GM19463 (cell line): ENCODE data around the gene MYRIP.
"Not testable (repeated sequence)": the region's sequence is repeated elsewhere in the genome, so short reads cannot be mapped to it uniquely, and the experiment has no call there.

Experiments
- ATAC-seq: cut with Tn5 transposase; IDR thresholded peaks from one replicate; pipeline ENCODE4 v1.9.1; 2021; ENCODE audit warnings: mild to moderate bottlenecking, moderate library complexity; ENCODE audit not compliant: unreplicated experiment

The MYRIP gene

GRCh38 chr3:39805650-39806049 is 3.8 kb upstream of the MYRIP start:
- ATAC-seq, result no peak

DNA sequence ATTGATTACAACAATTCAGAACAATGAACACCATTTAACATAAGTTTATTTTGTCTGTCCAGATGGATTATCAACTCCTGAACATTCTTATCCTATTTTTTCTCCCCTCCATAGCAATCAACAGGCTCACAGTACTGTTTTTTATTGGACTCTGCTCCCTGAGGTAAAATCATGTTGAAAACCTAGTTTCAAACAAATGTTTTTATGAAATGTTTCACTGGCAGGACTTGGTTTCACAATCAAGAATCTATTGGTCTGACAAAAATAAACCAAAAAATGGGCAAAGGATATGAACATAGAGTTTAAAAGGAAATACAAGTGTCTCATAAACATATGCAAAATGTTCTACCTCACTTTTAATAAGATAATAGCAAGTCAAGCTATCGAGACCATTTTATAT is 2.6 kb upstream of the MYRIP start:
- no peak for ATAC-seq

DNA sequence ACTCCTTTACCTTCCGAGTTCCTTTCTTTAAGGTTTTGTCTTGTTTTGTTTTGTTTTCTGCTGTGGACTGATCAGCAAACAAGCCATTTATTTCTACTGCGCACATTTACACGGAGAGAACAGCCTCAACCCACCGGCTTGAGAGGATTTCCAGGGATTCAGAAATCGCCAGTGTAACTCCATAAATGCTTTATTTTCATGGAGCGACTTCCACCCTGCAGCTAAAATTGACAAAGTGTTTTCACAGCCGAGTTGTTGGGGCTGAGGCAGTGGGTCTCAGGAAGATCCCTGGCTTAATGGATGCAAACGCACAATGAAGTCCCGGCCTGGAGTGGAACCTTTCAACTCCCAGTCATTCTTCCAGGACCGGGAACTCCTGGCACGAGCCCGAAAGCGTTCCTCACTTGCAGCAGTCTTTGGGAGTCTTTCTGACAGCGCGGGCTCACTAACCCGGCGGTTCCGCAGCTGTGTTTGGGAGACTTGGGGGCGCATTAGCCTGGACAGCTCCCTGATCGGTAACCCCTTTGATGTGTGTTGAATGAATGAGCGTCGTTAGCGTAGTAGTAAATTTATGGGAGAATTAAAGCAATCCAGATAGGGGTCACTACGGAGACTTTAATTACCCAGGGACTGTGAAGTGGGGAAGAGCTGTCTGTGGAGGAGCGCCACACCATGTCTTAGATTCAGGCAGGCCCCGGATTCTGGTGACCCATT is 785 bp upstream of the MYRIP start:
- ATAC-seq, result no peak

GRCh38 chr3:39809995-39810595 is 686 bp downstream of the MYRIP start:
- ATAC-seq, result no peak

GRCh38 chr3:39810647-39811161 is 1.3 kb downstream of the MYRIP start:
- no peak for ATAC-seq

DNA sequence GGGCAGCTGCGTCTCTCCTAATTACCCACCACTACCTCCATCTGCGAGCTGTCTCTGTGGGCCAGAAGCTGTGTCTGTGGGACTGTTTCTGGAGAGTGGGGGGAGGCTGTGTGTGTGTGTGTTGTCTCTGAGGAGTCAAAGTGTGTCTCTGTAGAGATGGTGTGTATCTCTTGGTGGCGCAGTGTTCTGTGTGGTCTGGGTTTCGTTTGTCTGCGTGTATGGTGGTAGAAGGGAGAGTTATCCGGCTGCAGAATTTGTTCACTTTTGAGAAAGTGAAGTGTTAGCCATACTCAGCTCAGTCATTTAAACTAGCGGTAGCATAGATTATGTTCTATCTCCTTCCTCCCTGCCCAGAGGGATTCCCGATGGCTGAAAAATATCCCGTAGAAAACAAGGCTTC is 2.2 kb downstream of the MYRIP start:
- no peak for ATAC-seq

DNA sequence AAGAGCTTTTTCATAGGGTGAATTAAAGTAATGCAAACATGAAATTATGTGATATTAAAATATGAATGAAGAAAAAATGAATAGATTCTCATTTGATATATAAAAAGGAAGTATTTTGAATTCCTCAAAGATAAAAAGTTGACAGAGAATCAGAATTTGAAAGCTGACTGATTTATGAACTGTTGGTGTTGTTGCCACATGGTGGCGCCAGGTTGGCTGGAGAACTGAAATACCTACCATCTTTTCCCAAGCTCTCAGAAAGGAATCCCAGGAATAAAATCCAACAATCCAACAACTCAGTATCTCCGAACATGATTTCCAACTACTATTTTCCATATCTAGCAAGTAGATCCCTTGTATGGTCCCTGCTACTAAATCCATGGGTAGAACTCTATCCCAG is 3.1 kb downstream of the MYRIP start:
- ATAC-seq, result no peak

DNA sequence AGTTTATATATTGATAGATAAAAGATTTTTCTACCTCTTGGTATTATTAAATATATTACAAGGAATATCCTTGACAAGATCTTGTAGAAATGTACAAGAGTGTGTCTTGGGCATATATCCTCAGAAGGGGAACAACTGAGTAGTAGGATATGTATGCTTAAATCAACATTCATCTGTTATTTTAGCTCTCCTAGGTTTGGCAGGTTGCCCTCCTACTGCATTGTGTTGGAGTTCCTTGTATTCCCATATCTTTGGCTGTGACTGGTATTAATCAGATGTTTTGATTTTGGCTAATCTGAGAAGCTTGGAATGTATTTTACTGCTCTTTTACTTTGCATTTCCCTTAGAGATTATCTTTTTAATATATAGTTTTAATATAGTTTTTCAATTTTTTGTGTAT is 4.6 kb downstream of the MYRIP start:
- ATAC-seq, result no peak

DNA sequence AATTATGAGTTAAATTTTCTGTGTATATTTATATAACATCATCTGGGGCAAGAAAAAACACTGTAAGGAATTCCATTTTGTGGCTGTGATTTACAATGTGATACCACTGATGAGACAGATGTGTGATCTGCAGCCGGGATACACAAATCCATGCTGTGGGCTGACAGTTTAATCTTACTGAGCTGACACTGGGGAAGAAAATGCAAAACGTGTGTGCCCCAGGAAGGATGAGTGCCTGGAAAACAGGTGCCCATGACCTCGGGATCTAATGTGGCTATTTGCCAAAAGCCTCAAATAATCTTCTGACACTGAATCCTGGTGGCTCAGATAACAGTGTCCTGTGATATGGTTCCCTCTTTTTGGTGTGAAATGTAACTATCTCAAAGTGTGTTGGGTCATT is 10.5 kb downstream of the MYRIP start:
- no peak for ATAC-seq

- not testable (repeated sequence) for ATAC-seq
Measured at GRCh38 chr3:39833764-39834163, 24.4 kb downstream of the MYRIP start.

- no peak for ATAC-seq
Measured at GRCh38 chr3:39839484-39839883, 30.1 kb downstream of the MYRIP start.

GRCh38 chr3:39843440-39843839 is 34.0 kb downstream of the MYRIP start:
- no peak for ATAC-seq

DNA sequence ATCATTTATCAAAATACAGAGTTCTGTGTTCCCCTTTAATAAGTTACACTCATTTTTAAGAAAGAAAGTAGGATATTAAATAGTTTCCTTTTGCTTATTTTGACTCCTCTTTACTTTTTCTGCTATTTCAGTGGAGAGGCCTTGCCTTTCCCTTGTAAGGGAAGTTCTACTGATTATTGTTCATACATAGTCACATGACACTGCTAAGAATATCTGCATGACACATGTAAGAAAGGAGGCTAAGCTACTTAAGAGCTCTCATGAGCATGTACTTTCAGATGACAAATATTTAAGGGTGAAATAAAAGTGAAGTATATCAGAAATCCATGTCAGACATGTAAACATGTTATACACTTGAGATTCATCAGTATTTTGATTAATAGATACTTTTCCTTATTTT is 39.0 kb downstream of the MYRIP start:
- ATAC-seq, result no peak

GRCh38 chr3:39849992-39850715 is 40.7 kb downstream of the MYRIP start:
- ATAC-seq, result no peak

DNA sequence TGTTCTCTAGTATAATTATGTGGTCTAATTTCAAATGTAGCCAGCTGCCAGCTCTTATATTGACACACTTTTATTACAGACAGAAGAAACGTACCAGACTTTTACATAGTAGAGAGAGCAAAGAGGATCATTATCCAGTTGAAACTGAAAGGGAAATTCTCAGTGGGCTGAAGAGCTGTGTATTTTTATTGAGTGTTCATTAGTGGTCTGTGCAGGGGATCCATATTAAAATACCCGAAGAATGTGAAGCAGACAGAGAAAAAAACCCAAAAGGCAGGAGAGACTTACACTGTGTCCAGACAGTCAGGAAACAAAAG is 41.3 kb downstream of the MYRIP start:
- no peak for ATAC-seq

GRCh38 chr3:39855517-39855916 is 46.1 kb downstream of the MYRIP start:
- no peak for ATAC-seq

- no peak for ATAC-seq
Measured at GRCh38 chr3:39869890-39870289, 60.5 kb downstream of the MYRIP start.

- no peak for ATAC-seq
Measured at GRCh38 chr3:39870706-39871105, 61.3 kb downstream of the MYRIP start.

DNA sequence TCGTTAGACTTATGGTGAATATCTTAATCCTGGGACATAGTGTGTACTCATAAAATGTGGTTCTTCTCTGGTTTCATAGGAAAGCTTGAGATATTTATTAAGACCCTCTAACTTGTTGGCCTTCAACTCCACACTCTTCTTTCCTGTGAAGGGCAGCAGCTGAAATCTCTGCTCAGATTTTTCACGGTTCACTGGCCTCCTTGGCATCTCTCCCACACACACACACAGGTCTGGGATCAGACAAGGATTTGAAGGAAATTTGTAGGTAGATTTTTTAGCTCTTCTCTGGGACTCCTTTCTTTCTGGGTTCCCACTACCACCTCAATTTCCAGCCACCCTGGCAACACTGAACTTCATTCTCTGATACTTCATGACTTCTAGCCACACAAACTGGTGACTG is 70.2 kb downstream of the MYRIP start:
- no peak for ATAC-seq

- no peak for ATAC-seq
Measured at GRCh38 chr3:39882111-39882510, 72.7 kb downstream of the MYRIP start.

- ATAC-seq, result no peak
Measured at GRCh38 chr3:39892068-39892467, 82.7 kb downstream of the MYRIP start.

DNA sequence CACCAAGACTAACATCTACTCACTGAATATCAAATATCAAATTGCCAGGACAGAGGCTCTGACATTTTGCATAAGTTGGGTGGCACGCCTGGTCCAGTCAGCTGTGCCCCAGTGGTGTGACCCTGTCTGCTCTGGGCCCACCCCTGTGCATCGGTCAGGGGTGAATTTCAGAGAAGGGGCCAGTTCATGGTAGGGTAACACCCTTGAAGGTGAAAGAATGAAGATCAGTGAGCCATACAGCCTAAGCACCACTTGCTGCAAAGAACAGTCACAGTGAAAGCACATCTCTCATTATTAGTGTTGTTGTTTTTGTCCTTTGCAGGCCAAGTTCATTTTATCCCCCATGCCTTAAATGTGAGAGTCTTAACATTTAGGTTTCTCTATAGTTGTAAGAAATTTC is 86.8 kb downstream of the MYRIP start:
- peak; percentile 93 for ATAC-seq
